ENCODE results near the gene DHX36. TPM values are rescaled to one million over a fixed set of nuclear protein-coding genes. Genes with fewer than 3 reads are reported as not detected.

DHX36 gene
- total RNA-seq, 1 experiment from 2014 or later, result 121 TPM

GRCh38 chr3:154223519-154223918 lies 100.8 kb downstream of the DHX36 start:
- intact Hi-C loops (cut with micrococcal nuclease; ENCODE audit: unreplicated experiment), result no loop called here
- TF ChIP-seq CTCF (conservative IDR thresholded peaks at IDR 0.05; ENCODE audit: low read depth, low read length), result no peak
- Histone ChIP-seq H3K27ac (ENCODE audit: low read depth, low read length, poor library complexity, severe bottlenecking) (no peak overlapping the region), H3K36me3 (ENCODE audit: insufficient read depth, low read length, poor library complexity, severe bottlenecking) (no peaks in the 10 kb centered on the region), H3K4me1 (ENCODE audit: insufficient read depth, low read length, poor library complexity, severe bottlenecking) (peaks cover 13% of the 10 kb centered on the region), H3K27me3 (replicated peaks; ENCODE audit: insufficient read depth, low read depth, low read length, poor library complexity) (no peaks in the 10 kb centered on the region), H3K9me3 (ENCODE audit: low read depth, low read length, poor library complexity, severe bottlenecking) (no peaks in the 10 kb centered on the region), H3K4me3 (ENCODE audit: low read depth, low read length, poor library complexity, severe bottlenecking) (no peak overlapping the region)
- BruUV-seq (replicated peaks), result no TSS peak
- POLR2A ChIA-PET (ENCODE audit: low non-redundant PET), result no interaction called here
- DNase-seq (ENCODE audit: low spot score), result no peak
- CTCF ChIA-PET, result no interaction called here

Other genes starting within 250 kb of the DHX36 start
- 15.9 and 20.7 TPM in 2 replicates for gene ARHGEF26, start 203.1 kb downstream of the DHX36 start, total RNA-seq (2021)
- not detected in 2 replicates for gene GPR149, start 105.7 kb upstream of the DHX36 start, total RNA-seq (2021)